ENCODE measurements around the gene KRTAP10-2.

DNA sequence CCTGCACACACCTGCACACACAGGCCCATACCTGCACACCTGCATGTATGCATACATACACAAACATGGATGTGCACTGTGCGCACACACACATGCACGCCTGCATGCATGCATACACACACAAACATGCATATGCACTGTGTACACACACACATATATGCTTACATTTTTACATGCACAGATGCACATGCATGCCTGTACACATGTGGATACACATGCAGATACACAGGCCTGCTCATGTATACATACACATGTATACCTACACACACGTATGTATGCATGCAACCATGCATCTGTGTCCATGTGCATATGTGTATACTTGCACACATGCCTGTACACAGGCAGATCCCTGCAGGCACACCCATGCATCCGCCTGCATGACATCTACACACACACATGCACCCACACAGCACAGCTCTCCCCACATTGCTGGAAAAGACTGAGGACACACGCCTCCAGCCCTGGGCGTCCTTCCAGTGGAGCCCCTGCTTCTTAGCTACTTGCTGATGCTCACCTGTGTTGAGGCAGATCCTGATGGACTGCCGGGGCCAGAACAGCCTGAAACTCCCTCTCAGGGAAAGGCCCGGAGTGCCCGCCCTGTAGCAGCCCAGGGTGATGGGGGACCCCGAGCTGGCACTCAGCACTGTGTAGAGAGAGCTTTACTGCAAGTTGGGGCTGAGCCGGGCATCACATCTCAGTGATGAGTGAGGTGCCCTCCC, 39.9 kb downstream of the KRTAP10-2 start:
- TF ChIP-seq EZH2 (IDR thresholded peaks at IDR 0.05; ENCODE audit: insufficient read depth, poor library complexity, severe bottlenecking): no peak
- TF ChIP-seq EZH2phosphoT487 (IDR thresholded peaks at IDR 0.05; ENCODE audit: insufficient read depth, low read depth): no peak

Measured in GM23248 (cell line).